ENCODE measurements around the gene RPL35. TPM values are rescaled to one million over a fixed set of nuclear protein-coding genes. Genes with fewer than 3 reads are reported as not detected.

RPL35 gene
- total RNA-seq, 1 experiment from 2014 or later = 1,637 TPM

- POLR2A ChIA-PET (ENCODE audit: low non-redundant PET) = no interaction called here
- no TSS peak for BruUV-seq (replicated peaks)
Measured at GRCh38 chr9:124894035-124894740, 32.4 kb upstream of the RPL35 start.

GRCh38 chr9:124890179-124890578, 28.4 kb upstream of the RPL35 start:
- intact Hi-C loops (cut with micrococcal nuclease; ENCODE audit: unreplicated experiment) = no loop called here
- H3K27ac ChIP-seq (ENCODE audit: low read depth, low read length, poor library complexity, severe bottlenecking) = no peak overlapping the region
- TF ChIP-seq EZH2 (IDR thresholded peaks at IDR 0.05; ENCODE audit: borderline replicate concordance, low read depth, low read length, poor library complexity, severe bottlenecking) = no peak
- no peak for TF ChIP-seq CTCF (conservative IDR thresholded peaks at IDR 0.05; ENCODE audit: low read depth, low read length)
- POLR2A ChIA-PET (ENCODE audit: low non-redundant PET) = no interaction called here
- H3K36me3 ChIP-seq (ENCODE audit: insufficient read depth, low read length, poor library complexity, severe bottlenecking) = peaks cover 12% of the 10 kb centered on the region
- no peak for DNase-seq (ENCODE audit: low spot score)
- no peak overlapping the region for H3K4me3 ChIP-seq (ENCODE audit: low read depth, low read length, poor library complexity, severe bottlenecking)
- H3K27me3 ChIP-seq (replicated peaks; ENCODE audit: insufficient read depth, low read depth, low read length, poor library complexity) = no peaks in the 10 kb centered on the region
- peaks cover 6% of the 10 kb centered on the region for H3K4me1 ChIP-seq (ENCODE audit: insufficient read depth, low read length, poor library complexity, severe bottlenecking)
- no peaks in the 10 kb centered on the region for H3K9me3 ChIP-seq (ENCODE audit: low read depth, low read length, poor library complexity, severe bottlenecking)
- no TSS peak for BruUV-seq (replicated peaks)
- CTCF ChIA-PET = no interaction called here

More at GRCh38 chr9:124894035-124894740, 32.4 kb upstream of the RPL35 start:
- TF ChIP-seq EZH2 (IDR thresholded peaks at IDR 0.05; ENCODE audit: borderline replicate concordance, low read depth, low read length, poor library complexity, severe bottlenecking) = no peak
- no peak for TF ChIP-seq CTCF (conservative IDR thresholded peaks at IDR 0.05; ENCODE audit: low read depth, low read length)
- CTCF ChIA-PET = no interaction called here
- Histone ChIP-seq H3K27ac (ENCODE audit: low read depth, low read length, poor library complexity, severe bottlenecking) (no peak overlapping the region), H3K4me1 (ENCODE audit: insufficient read depth, low read length, poor library complexity, severe bottlenecking) (peaks cover 6% of the 10 kb centered on the region), H3K36me3 (ENCODE audit: insufficient read depth, low read length, poor library complexity, severe bottlenecking) (peaks cover 7% of the 10 kb centered on the region), H3K9me3 (ENCODE audit: low read depth, low read length, poor library complexity, severe bottlenecking) (no peaks in the 10 kb centered on the region), H3K27me3 (replicated peaks; ENCODE audit: insufficient read depth, low read depth, low read length, poor library complexity) (no peaks in the 10 kb centered on the region), H3K4me3 (ENCODE audit: low read depth, low read length, poor library complexity, severe bottlenecking) (no peak overlapping the region)
- intact Hi-C loops (cut with micrococcal nuclease; ENCODE audit: unreplicated experiment) = loop anchor here (1.0 kb wide), 1 partner anchor 120 kb away; no protein-coding TSS in a partner anchor
- no peak for DNase-seq (ENCODE audit: low spot score)

GRCh38 chr9:124889006-124889405, 27.2 kb upstream of the RPL35 start:
- H3K4me1 ChIP-seq (ENCODE audit: insufficient read depth, low read length, poor library complexity, severe bottlenecking) = no peaks in the 10 kb centered on the region
- H3K36me3 ChIP-seq (ENCODE audit: insufficient read depth, low read length, poor library complexity, severe bottlenecking) = peaks cover 12% of the 10 kb centered on the region
- H3K27ac ChIP-seq (ENCODE audit: low read depth, low read length, poor library complexity, severe bottlenecking) = no peak overlapping the region
- H3K27me3 ChIP-seq (replicated peaks; ENCODE audit: insufficient read depth, low read depth, low read length, poor library complexity) = no peaks in the 10 kb centered on the region
- TF ChIP-seq EZH2 (IDR thresholded peaks at IDR 0.05; ENCODE audit: borderline replicate concordance, low read depth, low read length, poor library complexity, severe bottlenecking) = no peak
- H3K9me3 ChIP-seq (ENCODE audit: low read depth, low read length, poor library complexity, severe bottlenecking) = no peaks in the 10 kb centered on the region
- H3K4me3 ChIP-seq (ENCODE audit: low read depth, low read length, poor library complexity, severe bottlenecking) = no peak overlapping the region
- ChIA-PET CTCF (no interaction called here), POLR2A (ENCODE audit: low non-redundant PET) (no interaction called here)
- DNase-seq (ENCODE audit: low spot score) = no peak
- BruUV-seq (replicated peaks) = no TSS peak
- intact Hi-C loops (cut with micrococcal nuclease; ENCODE audit: unreplicated experiment) = no loop called here

GRCh38 chr9:124887832-124888231, 26.1 kb upstream of the RPL35 start:
- H3K4me1 ChIP-seq (ENCODE audit: insufficient read depth, low read length, poor library complexity, severe bottlenecking) = no peaks in the 10 kb centered on the region
- H3K4me3 ChIP-seq (ENCODE audit: low read depth, low read length, poor library complexity, severe bottlenecking) = no peak overlapping the region
- no peak overlapping the region for H3K27ac ChIP-seq (ENCODE audit: low read depth, low read length, poor library complexity, severe bottlenecking)
- H3K9me3 ChIP-seq (ENCODE audit: low read depth, low read length, poor library complexity, severe bottlenecking) = no peaks in the 10 kb centered on the region
- ChIA-PET CTCF (no interaction called here), POLR2A (ENCODE audit: low non-redundant PET) (no interaction called here)
- no peak for DNase-seq (ENCODE audit: low spot score)
- intact Hi-C loops (cut with micrococcal nuclease; ENCODE audit: unreplicated experiment) = no loop called here
- H3K36me3 ChIP-seq (ENCODE audit: insufficient read depth, low read length, poor library complexity, severe bottlenecking) = peaks cover 12% of the 10 kb centered on the region
- H3K27me3 ChIP-seq (replicated peaks; ENCODE audit: insufficient read depth, low read depth, low read length, poor library complexity) = no peaks in the 10 kb centered on the region
- TF ChIP-seq CTCF (conservative IDR thresholded peaks at IDR 0.05; ENCODE audit: low read depth, low read length) (no peak), EZH2 (IDR thresholded peaks at IDR 0.05; ENCODE audit: borderline replicate concordance, low read depth, low read length, poor library complexity, severe bottlenecking) (no peak)
- no TSS peak for BruUV-seq (replicated peaks)

All from A673 (cell line).